ENCODE data around the gene KRTAP2-2.
"Not testable (repeated sequence)": the region's sequence is repeated elsewhere in the genome, so short reads cannot be mapped to it uniquely, and the experiment has no call there.

KRTAP2-2 gene

DNA sequence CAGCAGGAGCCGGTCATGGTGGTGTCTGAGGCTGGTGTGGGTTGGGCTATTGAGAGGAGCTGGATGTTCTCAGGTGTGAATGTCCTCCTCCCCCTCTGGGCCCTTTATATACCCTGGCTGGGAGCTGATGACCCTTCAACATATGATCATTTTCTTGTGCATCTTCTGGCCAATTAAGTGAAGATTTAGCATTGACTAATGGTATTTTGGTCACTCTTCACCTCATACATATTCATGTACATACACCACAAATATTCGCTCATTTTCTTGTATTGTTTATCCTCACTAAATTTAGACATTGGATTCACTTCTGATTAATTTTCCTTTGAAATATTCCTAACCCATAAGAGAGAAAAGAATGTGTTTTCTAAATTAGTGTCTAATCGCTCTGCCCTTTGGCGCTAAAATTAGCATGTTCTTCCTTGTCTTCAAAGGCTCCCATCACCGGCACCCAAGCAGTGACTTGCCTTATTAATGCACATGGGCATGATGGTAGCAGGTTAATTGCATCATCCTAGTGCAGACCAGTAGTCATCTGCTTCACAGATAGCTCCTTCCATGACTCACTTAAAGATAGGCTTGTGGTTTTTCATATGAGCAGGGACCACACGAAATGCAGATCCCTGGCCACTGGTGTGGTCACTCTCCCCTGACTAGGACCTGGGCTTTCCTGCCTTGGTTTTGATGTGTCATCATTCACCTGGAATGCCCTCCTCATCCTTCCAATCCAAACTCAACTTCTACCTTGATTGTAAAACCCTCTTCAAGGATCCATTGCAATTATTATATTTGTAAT lies 11.0 kb upstream of the KRTAP2-2 start, which contains the start of gene KRTAP2-4:
TSS of gene KRTAP2-4 (minus strand) at position 51 of the 796 bp plus-strand sequence. CDS start at position 17, 34 bp downstream.
- TF ChIP-seq, protein P1, sequence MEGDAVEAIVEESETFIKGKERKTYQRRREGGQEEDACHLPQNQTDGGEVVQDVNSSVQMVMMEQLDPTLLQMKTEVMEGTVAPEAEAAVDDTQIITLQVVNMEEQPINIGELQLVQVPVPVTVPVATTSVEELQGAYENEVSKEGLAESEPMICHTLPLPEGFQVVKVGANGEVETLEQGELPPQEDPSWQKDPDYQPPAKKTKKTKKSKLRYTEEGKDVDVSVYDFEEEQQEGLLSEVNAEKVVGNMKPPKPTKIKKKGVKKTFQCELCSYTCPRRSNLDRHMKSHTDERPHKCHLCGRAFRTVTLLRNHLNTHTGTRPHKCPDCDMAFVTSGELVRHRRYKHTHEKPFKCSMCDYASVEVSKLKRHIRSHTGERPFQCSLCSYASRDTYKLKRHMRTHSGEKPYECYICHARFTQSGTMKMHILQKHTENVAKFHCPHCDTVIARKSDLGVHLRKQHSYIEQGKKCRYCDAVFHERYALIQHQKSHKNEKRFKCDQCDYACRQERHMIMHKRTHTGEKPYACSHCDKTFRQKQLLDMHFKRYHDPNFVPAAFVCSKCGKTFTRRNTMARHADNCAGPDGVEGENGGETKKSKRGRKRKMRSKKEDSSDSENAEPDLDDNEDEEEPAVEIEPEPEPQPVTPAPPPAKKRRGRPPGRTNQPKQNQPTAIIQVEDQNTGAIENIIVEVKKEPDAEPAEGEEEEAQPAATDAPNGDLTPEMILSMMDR (IDR thresholded peaks at IDR 0.05; ENCODE audit: control insufficient read depth, insufficient read depth, low read depth, low read length, missing control alignments), result no peak
- DNase-seq (ENCODE audit: low read depth), result peak; percentile 94
- H3K4me3 ChIP-seq (ENCODE audit: control insufficient read depth, low read depth, low read length), result no peak within 1 kb of the TSS

GRCh38 chr17:41065016-41065689 lies 10.1 kb upstream of the KRTAP2-2 start:
- not testable (repeated sequence) for H3K4me3 ChIP-seq (ENCODE audit: control insufficient read depth, low read depth, low read length); DNase-seq (ENCODE audit: low read depth)

DNA sequence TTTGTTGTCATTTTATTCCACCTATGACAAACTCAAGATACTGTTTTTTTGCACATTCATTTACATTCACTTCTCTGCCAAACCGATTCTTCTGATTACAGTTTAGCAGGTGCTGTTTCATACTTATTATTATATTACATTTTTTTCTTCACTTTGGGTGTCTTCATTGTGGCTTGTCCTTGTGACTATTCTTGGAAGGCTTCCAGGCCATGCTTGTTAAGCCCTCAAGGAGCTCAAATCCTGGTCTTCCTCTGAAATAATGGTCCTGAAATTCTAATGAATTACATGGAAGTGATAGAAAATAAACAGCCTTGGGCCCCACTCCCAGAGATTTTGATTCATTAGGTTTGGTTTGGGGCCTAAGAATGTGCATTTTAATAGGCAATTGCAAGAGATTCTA lies 9.3 kb upstream of the KRTAP2-2 start:
- H3K4me3 ChIP-seq (ENCODE audit: control insufficient read depth, low read depth, low read length), result no peak overlapping the region
- TF ChIP-seq, protein P1 (IDR thresholded peaks at IDR 0.05; ENCODE audit: control insufficient read depth, insufficient read depth, low read depth, low read length, missing control alignments), result no peak

GRCh38 chr17:41063449-41063848 lies 8.4 kb upstream of the KRTAP2-2 start:
- H3K4me3 ChIP-seq (ENCODE audit: control insufficient read depth, low read depth, low read length), result no peak overlapping the region
- no peak for DNase-seq (ENCODE audit: low read depth)
- TF ChIP-seq, protein P1 (IDR thresholded peaks at IDR 0.05; ENCODE audit: control insufficient read depth, insufficient read depth, low read depth, low read length, missing control alignments), result no peak

More for the DNA sequence above, 9.3 kb upstream of the KRTAP2-2 start:
- no peak for DNase-seq (ENCODE audit: low read depth)

DNA sequence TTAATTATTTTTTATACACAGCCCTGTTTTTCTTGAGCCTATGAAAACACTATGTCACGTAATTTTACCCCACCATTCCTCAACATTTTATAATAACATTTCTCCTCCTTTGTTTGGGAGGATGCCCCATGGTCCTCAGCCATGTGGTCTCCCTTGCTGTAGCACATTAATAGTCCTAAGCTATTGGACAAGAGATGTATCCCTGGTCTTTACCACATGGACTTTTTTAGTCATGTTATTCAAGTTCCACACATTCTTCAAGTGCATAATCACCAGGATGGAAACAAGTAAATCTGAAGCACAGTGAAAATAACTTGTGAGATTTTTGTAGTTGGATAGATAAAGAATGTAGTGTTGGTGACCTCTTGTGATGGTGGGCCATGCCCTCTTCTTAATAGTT lies 6.9 kb upstream of the KRTAP2-2 start:
- no peak overlapping the region for H3K4me3 ChIP-seq (ENCODE audit: control insufficient read depth, low read depth, low read length)
- DNase-seq (ENCODE audit: low read depth), result peak; percentile 99
- TF ChIP-seq, protein P1 (IDR thresholded peaks at IDR 0.05; ENCODE audit: control insufficient read depth, insufficient read depth, low read depth, low read length, missing control alignments), result no peak

GRCh38 chr17:41060052-41060604 lies 5.1 kb upstream of the KRTAP2-2 start, which contains the start of gene KRTAP2-3:
Gene KRTAP2-3, minus strand, starts transcription at chr17:41060114. Its CDS starts 64 bp downstream, at chr17:41060050.
- peak; percentile 97 for DNase-seq (ENCODE audit: low read depth)
- TF ChIP-seq, protein P1 (IDR thresholded peaks at IDR 0.05; ENCODE audit: control insufficient read depth, insufficient read depth, low read depth, low read length, missing control alignments), result no peak

GRCh38 chr17:41059276-41060051 lies 4.4 kb upstream of the KRTAP2-2 start:
- H3K4me3 ChIP-seq (ENCODE audit: control insufficient read depth, low read depth, low read length), result not testable (repeated sequence)
- peak; percentile 90 for DNase-seq (ENCODE audit: low read depth)

More at GRCh38 chr17:41060052-41060604, 5.1 kb upstream of the KRTAP2-2 start, which contains the start of gene KRTAP2-3:
- H3K4me3 ChIP-seq (ENCODE audit: control insufficient read depth, low read depth, low read length), result no peak within 1 kb of the TSS

Data from AG09309 (cell line).